BJ (cell line): ENCODE data around the gene MRPL10. TPM values are rescaled to one million over a fixed set of nuclear protein-coding genes. Genes with fewer than 3 reads are reported as not detected.

Experiments
- CTCF ChIA-PET: fragments of 350-600 bp; formaldehyde crosslinking; extraction: SDS; loops from one replicate; lab custom pipeline; 2021; ENCODE audit warnings: antibody characterized with exemption, inconsistent platforms; lab: Yijun Ruan, JAX
- POLR2A ChIA-PET: fragments of 300-600 bp; sonication (Branson Sonifier 250); formaldehyde crosslinking; extraction: SDS; loops from one replicate; lab custom pipeline; 2021; ENCODE audit warnings: antibody characterized with exemption; lab: Charles Lee
- DNase-seq: peaks from one replicate; pipeline ENCODE4 v3.0.0-alpha.2; 2011; ENCODE audit warnings: low read depth
- H3K27me3 ChIP-seq: 2 replicates; pipeline ENCODE4 v1.6.0; 2011; ENCODE audit warnings: low read length; ENCODE audit not compliant: control insufficient read depth, insufficient read depth
- H3K36me3 ChIP-seq: 2 replicates; pipeline ENCODE4 v1.5.1; 2011; ENCODE audit warnings: low read length; ENCODE audit not compliant: control insufficient read depth, insufficient read depth
- H3K4me3 ChIP-seq: 2 replicates; pipeline ENCODE4 v1.5.1; 2011; ENCODE audit warnings: low read depth, mild to moderate bottlenecking, control low read depth, low read length
- CTCF ChIP-seq: IDR thresholded peaks from 2 replicates; pipeline ENCODE4 v1.5.1; 2011; ENCODE audit warnings: low read depth, mild to moderate bottlenecking, control low read depth, inconsistent platforms, low read length, moderate library complexity; ENCODE audit not compliant: insufficient read depth
- polyA plus RNA-seq: library from polyadenylated mRNA; depleted of rRNA; stranded (reverse); fragments of >200 nt; gene quantifications from 2 replicates; pipeline ENCODE4 v1.2.3, GENCODE V29; 2011

The MRPL10 gene
- polyA plus RNA-seq, 1 experiment, result 59.2 TPM

DNA sequence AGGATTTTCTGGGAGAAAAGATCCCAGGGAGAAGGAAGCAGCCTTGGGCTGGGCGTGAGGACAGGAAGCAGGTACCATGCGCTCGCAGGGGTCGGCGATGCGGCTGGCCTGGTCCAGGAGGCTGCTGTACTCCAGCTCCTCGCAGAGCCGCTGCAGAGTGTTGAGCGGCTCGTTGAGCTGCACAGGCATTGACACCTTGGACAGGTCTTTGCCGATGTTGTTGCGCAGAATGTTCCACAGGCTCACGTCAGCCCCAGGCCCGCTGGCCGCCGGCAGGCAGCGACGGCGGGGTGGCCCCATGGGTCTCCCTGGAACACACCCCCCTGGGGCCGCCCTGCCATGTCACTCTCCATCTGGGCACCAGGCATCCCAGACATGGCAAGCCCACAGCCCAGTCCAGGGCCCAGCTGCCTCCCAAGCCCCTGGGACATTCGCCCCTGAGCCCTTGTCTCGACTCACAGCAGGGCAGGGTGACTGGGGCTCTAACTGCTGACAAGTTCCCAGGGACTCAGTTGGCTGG is 17.8 kb downstream of the MRPL10 start:
- Histone ChIP-seq H3K4me3 (no peak overlapping the region), H3K36me3 (peaks cover 27% of the 10 kb centered on the region), H3K27me3 (no peaks in the 10 kb centered on the region)
- no peak for DNase-seq
- POLR2A ChIA-PET, result no interaction called here
- CTCF ChIA-PET, result interaction anchor here (1.3 kb wide), 1 partner anchor 12 kb away, joined by 3 read pairs; no protein-coding TSS in a partner anchor
- TF ChIP-seq CTCF, result no peak

GRCh38 chr17:47813077-47813476 is 18.3 kb downstream of the MRPL10 start:
- no peak for DNase-seq
- Histone ChIP-seq H3K27me3 (no peaks in the 10 kb centered on the region), H3K36me3 (peaks cover 28% of the 10 kb centered on the region), H3K4me3 (no peak overlapping the region)
- TF ChIP-seq CTCF, result no peak
- POLR2A ChIA-PET, result no interaction called here
- CTCF ChIA-PET, result no interaction called here

DNA sequence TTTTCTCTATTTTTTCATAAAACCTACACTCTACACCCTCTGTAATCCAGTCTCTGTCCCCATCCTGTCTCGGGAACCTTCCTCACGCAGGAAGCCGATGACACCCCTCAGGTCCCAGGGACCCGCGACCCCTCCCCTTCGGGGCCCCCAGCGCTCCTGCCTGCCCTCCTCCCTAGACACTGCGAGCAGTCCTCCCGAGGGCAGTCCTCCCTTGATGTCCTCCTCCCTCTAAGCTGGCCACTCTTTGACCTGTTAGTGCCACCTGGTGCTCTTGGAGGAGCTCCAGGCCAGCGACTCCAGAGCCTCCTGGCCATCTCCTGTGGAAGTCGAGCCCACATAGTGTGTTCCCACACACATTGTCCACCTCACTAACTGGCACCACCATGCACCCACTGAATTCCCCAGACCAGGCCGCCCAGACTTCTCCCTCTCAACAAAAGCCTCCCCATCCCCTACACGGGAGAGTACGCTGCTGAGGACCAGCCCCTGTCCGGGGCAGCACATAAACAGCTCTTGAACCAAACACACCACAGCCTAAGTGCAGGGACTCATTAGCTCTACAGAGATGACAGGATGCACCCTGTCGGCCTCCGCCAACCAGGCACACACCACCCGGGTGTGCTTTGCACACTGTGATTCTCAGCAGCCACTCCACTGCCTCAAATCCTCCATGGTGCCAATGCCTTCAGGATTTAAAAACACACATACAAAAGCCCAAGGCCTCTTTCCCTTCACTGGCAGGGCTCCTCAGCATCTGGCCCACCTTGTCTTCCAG is 19.0 kb downstream of the MRPL10 start:
- no peak for DNase-seq
- ChIA-PET POLR2A (no interaction called here), CTCF (no interaction called here)
- peaks cover 29% of the 10 kb centered on the region for H3K36me3 ChIP-seq
- H3K4me3 ChIP-seq, result no peak overlapping the region
- no peak for TF ChIP-seq CTCF
- no peaks in the 10 kb centered on the region for H3K27me3 ChIP-seq

DNA sequence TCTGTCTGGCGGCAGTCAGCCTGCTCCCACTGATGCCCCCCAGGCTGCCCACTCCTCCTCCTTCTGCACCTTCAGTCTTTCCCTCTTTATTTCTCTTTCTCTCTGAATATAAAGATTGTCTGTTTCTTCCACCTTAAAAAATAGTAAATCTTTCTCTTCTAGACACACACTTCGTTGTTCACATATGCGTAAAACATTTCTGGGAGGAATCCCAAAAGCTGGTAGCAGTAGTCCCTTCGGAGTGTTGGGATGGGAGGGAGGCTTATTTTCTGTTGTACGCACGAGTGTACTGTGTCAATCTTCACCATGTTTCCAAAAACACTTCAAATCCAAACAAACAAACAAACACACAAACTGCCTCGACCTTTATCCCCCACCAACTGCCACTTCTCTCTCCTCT is 19.6 kb downstream of the MRPL10 start:
- no peak for TF ChIP-seq CTCF
- ChIA-PET CTCF (no interaction called here), POLR2A (no interaction called here)
- Histone ChIP-seq H3K36me3 (peaks cover 28% of the 10 kb centered on the region), H3K27me3 (no peaks in the 10 kb centered on the region), H3K4me3 (no peak overlapping the region)
- DNase-seq, result no peak

DNA sequence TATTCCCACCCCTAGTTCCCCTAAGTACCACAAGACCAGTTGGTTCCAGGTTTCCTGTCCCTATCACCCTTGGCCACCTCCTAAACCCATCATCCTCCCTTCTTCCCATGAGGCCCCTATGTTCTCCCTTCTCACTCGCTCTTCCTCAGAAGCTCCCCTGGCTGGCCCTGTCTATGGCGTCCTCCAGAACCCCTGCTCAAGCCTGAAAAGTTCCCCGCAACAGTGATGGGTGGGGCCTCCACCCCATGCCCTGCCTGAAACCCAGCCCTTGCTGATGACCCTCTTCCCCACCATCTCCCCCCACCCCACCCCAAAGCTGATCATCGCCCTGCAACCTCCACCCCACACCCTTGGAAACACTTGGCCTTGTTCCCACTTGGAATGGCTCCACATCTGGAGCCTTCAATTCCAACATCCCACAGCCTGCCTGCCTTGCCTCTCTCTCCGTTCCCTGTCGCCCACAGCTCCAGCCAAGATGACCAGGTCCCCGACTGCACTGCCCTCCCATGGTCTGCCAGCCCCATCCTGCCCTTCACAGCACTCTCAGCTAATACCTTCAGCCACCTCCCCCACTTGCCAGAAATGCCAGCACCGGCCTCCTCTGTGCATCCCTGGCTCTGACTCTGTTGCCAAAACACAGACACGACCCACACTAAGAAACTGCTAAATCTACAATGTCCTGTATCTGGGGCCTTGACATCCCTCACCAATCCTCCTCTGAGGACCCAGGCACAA is 20.3 kb downstream of the MRPL10 start:
- peaks cover 26% of the 10 kb centered on the region for H3K36me3 ChIP-seq

More for the DNA sequence above, 20.3 kb downstream of the MRPL10 start:
- no peak for TF ChIP-seq CTCF
- no peak for DNase-seq
- no peak overlapping the region for H3K4me3 ChIP-seq
- ChIA-PET POLR2A (no interaction called here), CTCF (no interaction called here)
- no peaks in the 10 kb centered on the region for H3K27me3 ChIP-seq
